Measurements from ENCODE around the gene SOCS7.

SOCS7 gene

GRCh38 chr17:38369124-38369886, 17.7 kb downstream of the SOCS7 start:
- no peak for DNase-seq

- no peak for DNase-seq
Observed at GRCh38 chr17:38379448-38379847, 27.8 kb downstream of the SOCS7 start.

GRCh38 chr17:38395090-38395489, 43.4 kb downstream of the SOCS7 start:
- no peak for DNase-seq

DNA sequence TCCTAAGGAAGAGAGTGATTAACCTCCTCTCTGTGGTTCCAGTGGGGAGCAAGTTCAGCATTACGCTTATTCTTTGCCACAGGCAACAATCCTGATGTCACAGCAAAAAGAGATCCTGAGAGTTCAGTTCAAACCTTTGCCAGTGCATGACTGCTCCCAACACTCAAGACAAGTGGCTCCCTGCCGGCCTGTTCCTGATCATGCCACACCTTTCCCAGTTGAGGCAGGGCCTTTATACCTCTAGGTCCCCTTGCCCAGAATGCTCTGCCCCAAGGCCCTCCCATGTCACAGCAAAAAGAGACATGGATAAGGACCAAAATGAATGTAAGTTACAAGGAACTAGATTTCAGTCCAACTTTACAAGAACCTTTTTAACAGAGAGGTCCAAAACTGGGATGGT, 45.6 kb downstream of the SOCS7 start:
- no peak for DNase-seq

DNA sequence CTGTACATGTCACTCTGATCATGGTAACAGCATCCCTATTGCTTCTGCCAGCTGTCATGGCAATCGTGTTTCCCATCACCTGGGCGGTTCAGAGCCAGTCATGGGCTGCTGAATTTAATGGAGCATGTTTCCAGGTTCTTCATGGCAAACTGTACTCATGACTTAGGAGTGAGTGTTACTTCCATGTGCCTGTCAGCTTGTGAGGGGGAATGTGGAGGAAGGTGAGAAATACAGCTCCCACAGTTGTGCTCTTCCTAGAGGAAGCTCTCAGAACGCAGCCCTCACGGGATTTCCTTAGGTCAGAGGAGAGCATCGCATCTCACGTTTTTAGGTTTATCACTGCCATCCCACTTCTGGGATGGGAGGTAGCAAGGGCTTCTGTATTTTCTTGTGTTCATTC, 48.6 kb downstream of the SOCS7 start:
- peak; percentile 27 for DNase-seq

DNA sequence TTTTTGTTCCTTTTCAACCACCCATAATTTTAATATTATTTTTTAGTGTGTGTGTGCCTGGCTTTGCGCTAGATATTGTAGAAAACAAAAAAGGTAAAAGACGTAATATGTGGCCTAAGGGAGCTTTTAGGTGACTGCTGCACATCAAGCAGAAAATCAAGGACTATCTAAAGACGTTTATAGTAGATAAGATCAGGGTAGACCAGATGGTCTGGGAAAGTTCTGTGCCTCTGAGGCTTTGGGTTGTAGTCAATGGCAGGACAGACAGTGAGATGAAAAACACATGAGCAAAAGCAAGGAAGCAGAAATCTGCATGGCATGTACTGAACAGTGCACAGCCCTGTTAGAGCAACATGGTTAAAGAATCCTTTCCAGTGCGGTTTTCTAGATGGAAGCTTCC, 49.8 kb downstream of the SOCS7 start:
- no peak for DNase-seq

GRCh38 chr17:38402897-38403296, 51.3 kb downstream of the SOCS7 start:
- DNase-seq, result no peak

DNA sequence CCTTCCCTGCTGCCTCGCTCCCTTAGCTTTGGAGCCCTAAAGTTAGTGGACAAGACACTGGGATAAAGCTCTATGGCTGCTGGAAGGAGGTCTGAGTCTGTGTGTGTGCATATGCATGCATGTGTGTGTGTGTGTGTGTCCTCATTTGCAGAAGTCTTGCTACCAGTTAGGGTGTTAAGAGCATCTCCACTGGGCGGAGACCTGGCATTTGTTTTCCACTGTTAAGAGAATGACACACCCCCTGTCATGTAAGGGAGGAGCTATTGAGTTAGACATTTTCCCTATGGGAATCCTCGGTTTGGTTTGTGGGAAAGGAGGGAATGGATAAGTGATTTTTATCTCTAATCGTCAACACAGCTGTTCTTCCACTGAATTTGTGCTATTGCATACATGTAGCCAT, 51.8 kb downstream of the SOCS7 start:
- DNase-seq, result peak; percentile 60

DNA sequence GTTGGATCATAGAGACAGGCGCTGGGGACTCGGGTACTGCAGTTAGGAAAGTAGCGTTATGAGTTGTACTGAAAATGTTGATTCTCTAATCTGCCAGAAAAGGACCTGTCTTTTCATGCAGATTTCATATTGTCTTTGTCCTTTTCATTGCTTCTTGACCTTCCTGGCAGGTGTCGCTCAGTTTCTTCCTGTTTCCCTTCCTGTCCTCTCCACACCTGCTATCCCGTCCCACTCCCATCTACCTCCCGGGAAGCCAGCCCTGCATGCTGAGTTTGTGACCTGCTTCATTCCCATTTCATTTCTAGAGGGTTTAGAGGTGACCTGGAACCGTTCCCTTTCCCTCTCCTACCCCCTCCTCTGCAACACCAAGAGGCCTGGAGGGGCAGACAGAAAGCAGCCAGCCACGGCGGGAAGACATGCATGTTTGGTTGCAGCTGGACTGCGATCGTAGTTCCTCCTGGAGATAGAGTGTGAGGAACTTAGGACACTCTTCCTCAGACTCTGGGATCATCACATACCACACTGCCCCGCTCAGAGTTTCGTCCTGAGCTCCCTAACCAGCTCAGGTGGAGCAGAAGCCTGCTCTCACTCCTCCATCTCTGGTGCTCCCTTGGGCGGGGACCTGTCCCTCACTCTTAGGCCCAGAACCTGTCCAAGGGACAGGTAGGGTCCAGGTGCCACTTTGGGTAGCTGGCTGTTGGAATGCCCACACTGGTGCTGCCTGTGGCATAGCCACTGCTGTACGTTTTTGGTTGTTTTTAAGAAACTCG, 52.7 kb downstream of the SOCS7 start:
- DNase-seq, result no peak

DNA sequence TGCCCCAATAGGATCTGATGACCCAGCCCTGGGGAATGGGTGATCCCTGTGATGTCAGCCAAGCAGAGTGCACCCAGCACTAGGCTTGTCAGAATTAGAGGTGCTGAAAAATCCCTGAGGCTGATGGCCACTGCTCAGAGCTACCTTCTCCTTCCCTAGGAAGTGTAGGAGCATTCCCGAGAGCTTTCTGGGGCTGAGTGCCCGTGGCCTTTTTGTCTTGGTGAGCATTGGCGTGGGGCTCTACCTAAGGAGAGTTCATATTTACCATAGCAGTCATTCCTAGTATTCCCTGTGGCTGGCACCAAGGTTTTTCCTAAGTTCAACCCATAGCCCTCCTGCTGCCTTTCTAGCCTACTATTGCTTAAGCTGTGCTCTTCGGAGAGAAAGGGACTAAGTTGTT, 54.0 kb downstream of the SOCS7 start:
- no peak for DNase-seq

DNA sequence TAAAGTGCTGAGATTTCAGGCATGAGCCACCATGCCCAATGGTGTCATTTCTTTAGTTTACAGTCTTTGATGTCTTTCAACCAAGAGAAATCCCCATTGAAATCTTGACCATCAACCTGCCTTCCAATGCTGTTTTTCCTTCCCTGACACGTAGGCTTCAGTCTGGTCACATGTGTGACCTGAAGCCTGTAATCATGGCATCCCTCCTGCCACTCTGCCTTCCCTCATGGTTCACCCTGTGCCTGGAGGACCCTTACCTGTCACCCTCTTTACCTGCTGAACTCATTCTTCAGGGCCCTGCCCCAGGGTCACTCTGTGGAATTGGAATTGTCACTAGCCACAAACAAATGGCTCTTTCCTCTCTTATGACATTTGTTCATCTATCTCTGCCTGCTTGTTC, 58.6 kb downstream of the SOCS7 start:
- no peak for DNase-seq

DNA sequence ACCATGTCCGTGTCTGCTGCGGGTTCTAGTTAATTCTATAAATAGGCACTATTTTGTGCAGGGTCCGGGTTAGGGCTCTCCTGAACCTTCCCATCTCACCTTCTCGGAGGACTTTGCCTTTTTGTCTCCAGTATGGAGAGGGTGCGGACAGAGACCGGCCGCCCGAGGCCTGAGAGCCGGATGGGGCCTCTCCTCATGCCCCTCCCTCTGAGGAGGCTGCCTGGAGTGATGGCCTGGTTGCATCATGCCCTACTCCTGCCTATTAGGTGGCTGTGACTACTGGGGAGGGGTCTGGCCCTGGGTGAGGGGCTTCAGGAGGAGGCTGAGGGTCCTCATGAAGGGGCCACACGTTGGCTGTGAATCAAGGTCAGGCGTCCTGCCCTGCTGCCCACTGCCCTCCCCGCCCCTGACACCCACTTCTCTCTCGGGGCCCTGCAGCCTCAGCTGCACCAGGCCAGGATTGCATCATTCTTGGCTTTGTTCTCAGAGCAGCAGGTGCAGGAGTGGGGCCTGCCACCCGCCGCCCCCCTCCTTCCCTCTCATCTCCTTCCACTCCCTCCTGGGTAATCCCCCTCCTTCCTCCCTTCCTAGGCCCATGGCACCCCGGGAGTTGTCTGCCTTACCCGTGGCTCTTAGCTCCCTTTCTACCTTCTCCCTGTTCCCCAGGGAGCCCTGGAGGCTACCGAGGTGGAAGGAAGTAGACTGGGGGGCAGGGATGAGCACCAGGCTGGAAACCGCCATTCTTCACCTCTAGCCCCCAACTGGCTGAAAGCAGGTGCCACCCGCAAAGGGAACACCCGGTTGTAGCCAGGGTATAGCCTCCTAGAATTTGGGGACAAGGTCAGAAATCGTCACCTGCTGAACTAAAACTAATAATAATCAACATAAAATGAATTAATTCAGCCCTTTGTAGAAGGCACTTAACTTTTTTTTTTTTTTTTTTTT, 63.9 kb downstream of the SOCS7 start:
- DNase-seq, result peak; percentile 88

GRCh38 chr17:38416840-38417209, 65.2 kb downstream of the SOCS7 start:
- DNase-seq, result no peak

DNA sequence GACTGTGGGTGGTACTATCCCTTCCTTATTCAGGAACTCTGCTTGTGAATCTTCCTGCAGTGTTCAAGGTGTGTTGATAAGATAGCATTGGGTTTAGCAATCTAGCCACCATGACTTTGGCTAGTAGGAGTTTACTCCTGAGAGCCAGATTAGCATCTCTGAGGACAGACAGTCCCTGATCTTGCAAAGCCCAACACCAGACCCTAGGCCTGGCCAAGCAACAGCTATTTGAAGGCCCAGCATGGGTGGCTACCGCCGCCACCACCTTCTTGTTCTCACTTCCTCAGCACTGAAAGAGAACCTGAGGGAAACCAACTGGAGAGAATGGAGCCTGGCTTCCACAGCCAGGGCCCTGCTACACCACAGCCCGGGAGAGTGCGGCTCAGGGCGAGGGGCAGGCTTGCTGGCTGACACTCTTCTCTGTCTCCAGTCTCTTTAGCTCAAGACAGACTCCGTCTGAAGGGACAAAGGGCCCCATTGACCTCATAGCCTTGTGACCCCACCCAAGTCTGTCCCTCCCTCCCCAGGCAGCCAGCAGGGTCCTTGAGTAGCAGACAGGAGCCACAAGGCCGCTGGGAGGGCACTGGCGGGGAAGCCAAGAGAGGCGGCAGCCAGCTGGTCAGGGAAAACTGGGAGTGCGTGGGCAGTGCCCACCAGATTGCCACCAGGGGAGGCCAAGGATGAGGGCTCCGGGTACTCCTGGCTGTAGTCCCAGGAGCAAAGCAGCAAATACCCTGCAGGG, 65.7 kb downstream of the SOCS7 start:
- DNase-seq, result no peak

- no peak for DNase-seq
Observed at GRCh38 chr17:38418062-38418692, 66.5 kb downstream of the SOCS7 start.

- peak; percentile 76 for DNase-seq
Observed at GRCh38 chr17:38418693-38419507, 67.3 kb downstream of the SOCS7 start.

DNA sequence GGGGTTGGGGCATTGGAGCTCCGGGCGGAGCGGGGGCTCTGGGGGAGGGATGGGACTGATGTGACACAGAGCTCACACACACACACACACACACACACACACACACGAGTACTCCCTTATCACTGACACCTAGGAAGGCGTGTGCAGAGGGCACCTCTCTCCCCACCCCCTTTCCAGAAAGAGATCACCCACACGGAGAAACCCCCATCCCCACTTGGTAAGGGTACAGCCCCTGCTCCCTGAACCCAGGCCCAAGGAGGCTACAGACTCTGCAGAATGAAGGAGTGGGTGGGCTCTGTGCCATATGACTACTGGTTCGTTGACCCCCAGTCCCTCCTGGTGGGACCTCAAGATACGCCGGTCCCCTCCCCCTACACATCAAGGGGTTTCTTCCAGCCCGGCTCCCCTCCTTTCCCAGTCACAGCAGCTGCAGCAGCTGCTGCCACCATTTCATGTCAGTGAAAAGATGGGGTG, 67.9 kb downstream of the SOCS7 start:
- DNase-seq, result peak; percentile 65

DNA sequence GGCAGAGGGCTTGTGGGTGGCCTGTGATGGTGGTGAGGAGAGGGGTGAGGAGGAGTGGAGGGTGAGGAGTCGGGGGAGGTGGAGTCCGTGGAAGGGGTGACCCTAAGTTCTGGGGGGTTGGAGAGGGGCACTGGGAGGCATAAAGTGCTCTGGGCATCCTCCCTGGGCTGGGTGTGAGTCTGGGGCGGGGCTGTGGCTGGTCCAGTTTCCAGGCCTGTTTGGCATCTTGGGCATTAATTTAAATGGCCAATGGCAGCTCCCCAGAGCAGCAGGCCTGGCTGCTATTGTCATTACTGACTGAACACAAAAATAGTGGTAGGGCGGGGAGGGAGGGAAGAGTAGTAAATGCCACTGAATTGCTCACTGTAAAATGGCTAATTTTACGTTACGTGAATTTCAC, 68.9 kb downstream of the SOCS7 start:
- no peak for DNase-seq

GRCh38 chr17:38421171-38421841, 69.7 kb downstream of the SOCS7 start:
- peak; percentile 89 for DNase-seq

Measured in eye (tissue), 1 donor.